IMR-90 (cell line): Measurements from ENCODE around the gene FAIM2. TPM values are rescaled to one million over a fixed set of nuclear protein-coding genes. Genes with fewer than 3 reads are reported as not detected.

ENCODE experiments used
- ATAC-seq: fragments of 200-7000 bp; cut with Tn5 transposase; 2 replicates; pipeline ENCODE4 v1.9.1; 2020; ENCODE audit warnings: low read depth, mild to moderate bottlenecking, moderate library complexity
- BruUV-seq: library from RNA; stranded (reverse); fragments of 400-500 nt; replicated peaks from 2 replicates; lab custom pipeline; 2021; lab: Mats Ljungman, UMichigan
- CTCF ChIA-PET: fragments of 300-600 bp; formaldehyde crosslinking; extraction: SDS; loops from one replicate; lab custom pipeline; 2021; ENCODE audit warnings: antibody characterized with exemption; lab: Yijun Ruan, JAX
- POLR2A ChIA-PET: fragments of 300-600 bp; sonication (Branson Sonifier 250); formaldehyde crosslinking; loops from one replicate; lab custom pipeline; 2022; ENCODE audit warnings: antibody characterized with exemption; ENCODE audit not compliant: unreplicated experiment; lab: Charles Lee
- DNase-seq: peaks from one replicate; pipeline ENCODE4 v3.0.0; 2013
- H2AFZ ChIP-seq: replicated peaks from 2 replicates; pipeline ENCODE3; 2013; ENCODE audit warnings: low read length, mild to moderate bottlenecking; ENCODE audit not compliant: poor library complexity
- H2AK5ac ChIP-seq: 2 replicates; pipeline ENCODE4 v1.6.1; 2013; ENCODE audit warnings: low read depth, low read length, inconsistent platforms
- H2AK9ac ChIP-seq: replicated peaks from 2 replicates; pipeline ENCODE3; 2013; ENCODE audit warnings: mild to moderate bottlenecking, low read depth, low read length, moderate library complexity; ENCODE audit not compliant: poor library complexity
- H2BK120ac ChIP-seq: 2 replicates; pipeline ENCODE4 v1.6.1; 2013; ENCODE audit warnings: low read depth, low read length, inconsistent platforms
- H2BK15ac ChIP-seq: 3 replicates; pipeline ENCODE4 v1.6.1; 2013; ENCODE audit warnings: low read depth, low read length, inconsistent platforms
- H2BK20ac ChIP-seq: 2 replicates; pipeline ENCODE4 v1.6.1; 2013; ENCODE audit warnings: low read depth, mild to moderate bottlenecking, inconsistent platforms, low read length, moderate library complexity
- H2BK5ac ChIP-seq: 2 replicates; pipeline ENCODE4 v1.6.1; 2013; ENCODE audit warnings: mild to moderate bottlenecking, low read depth, low read length, inconsistent platforms; ENCODE audit not compliant: poor library complexity, severe bottlenecking
- H3K14ac ChIP-seq: replicated peaks from 2 replicates; pipeline ENCODE4 v1.6.1; 2013; ENCODE audit warnings: low read depth, low read length, inconsistent platforms
- H3K18ac ChIP-seq: 2 replicates; pipeline ENCODE4 v1.6.1; 2013; ENCODE audit warnings: low read depth, low read length, control low read depth
- H3K23ac ChIP-seq: 2 replicates; pipeline ENCODE4 v1.6.1; 2013; ENCODE audit warnings: low read depth, low read length, inconsistent platforms
- H3K27ac ChIP-seq: 2 replicates; pipeline ENCODE4 v1.5.1; 2013; ENCODE audit warnings: mild to moderate bottlenecking, control low read depth, low read length; ENCODE audit not compliant: insufficient read depth
- H3K27me3 ChIP-seq: 2 replicates; pipeline ENCODE4 v1.6.1; 2013; ENCODE audit warnings: low read length; ENCODE audit not compliant: control insufficient read depth, insufficient read depth
- H3K36me3 ChIP-seq: 2 replicates; pipeline ENCODE4 v1.6.1; 2013; ENCODE audit warnings: low read length, mixed read lengths; ENCODE audit not compliant: control insufficient read depth, insufficient read depth
- H3K4ac ChIP-seq: 2 replicates; pipeline ENCODE4 v1.6.1; 2013; ENCODE audit warnings: low read depth, low read length, inconsistent platforms
- H3K4me1 ChIP-seq: 2 replicates; pipeline ENCODE4 v1.6.1; 2013; ENCODE audit warnings: low read length, mixed read lengths; ENCODE audit not compliant: control insufficient read depth, insufficient read depth
- H3K4me2 ChIP-seq: 2 replicates; pipeline ENCODE4 v1.6.1; 2013; ENCODE audit warnings: low read depth, mild to moderate bottlenecking, control low read depth, low read length, moderate library complexity
- H3K4me3 ChIP-seq: 2 replicates; pipeline ENCODE4 v1.5.1; 2013; ENCODE audit warnings: low read depth, mild to moderate bottlenecking, control low read depth, low read length, moderate library complexity; ENCODE audit not compliant: insufficient read depth
- H3K56ac ChIP-seq: 2 replicates; pipeline ENCODE4 v1.6.1; 2013; ENCODE audit warnings: low read length, inconsistent platforms; ENCODE audit not compliant: insufficient read depth; ENCODE audit errors: extremely low read depth
- H3K79me1 ChIP-seq, 2 experiments: 2 replicates each; pipeline ENCODE4 v1.6.1; 2013; ENCODE audit warnings: low read length in 2 of 2, inconsistent platforms in 1 of 2, low read depth in 1 of 2
- H3K9ac ChIP-seq: 2 replicates; pipeline ENCODE4 v1.6.1; 2013; ENCODE audit warnings: low read depth, low read length, control low read depth
- H3K9me1 ChIP-seq: 2 replicates; pipeline ENCODE4 v1.6.1; 2013; ENCODE audit warnings: low read length, inconsistent platforms; ENCODE audit not compliant: insufficient read depth
- H3K9me3 ChIP-seq: 2 replicates; pipeline ENCODE4 v1.6.1; 2013; ENCODE audit warnings: low read length; ENCODE audit not compliant: control insufficient read depth, insufficient read depth
- H4K20me1 ChIP-seq: 2 replicates; pipeline ENCODE4 v1.6.1; 2013; ENCODE audit warnings: low read length, inconsistent platforms; ENCODE audit not compliant: insufficient read depth
- H4K5ac ChIP-seq: 2 replicates; pipeline ENCODE4 v1.6.1; 2013; ENCODE audit warnings: mild to moderate bottlenecking, low read depth, low read length, control low read depth
- H4K8ac ChIP-seq, 2 experiments: 2 replicates each; pipeline ENCODE4 v1.6.1; 2013; ENCODE audit warnings: low read depth in 2 of 2, low read length in 2 of 2, control low read depth in 1 of 2, inconsistent platforms in 1 of 2
- H4K91ac ChIP-seq: 2 replicates; pipeline ENCODE4 v1.6.1; 2013; ENCODE audit warnings: low read depth, low read length, inconsistent platforms; ENCODE audit not compliant: insufficient read depth
- BHLHE40 ChIP-seq: fragments of 150-350 bp; IDR thresholded peaks from 2 replicates; pipeline ENCODE4 v1.6.1; 2016; ENCODE audit warnings: mild to moderate bottlenecking, low read depth, low read length
- FOS ChIP-seq: fragments of 150-350 bp; IDR thresholded peaks from 2 replicates; pipeline ENCODE4 v1.6.1; 2016; ENCODE audit warnings: low read depth, low read length
- MAZ ChIP-seq: IDR thresholded peaks from 2 replicates; pipeline ENCODE4 v1.6.1; 2012; ENCODE audit warnings: low read depth, mild to moderate bottlenecking, low read length, improper control_type of control experiment, moderate library complexity, borderline replicate concordance
- NFE2L2 ChIP-seq: fragments of 150-350 bp; IDR thresholded peaks from 2 replicates; pipeline ENCODE4 v1.6.1; 2016; ENCODE audit warnings: low read depth, mild to moderate bottlenecking, low read length
- RAD21 ChIP-seq: IDR thresholded peaks from 2 replicates; pipeline ENCODE4 v1.6.1; 2012; ENCODE audit warnings: low read length, improper control_type of control experiment
- RCOR1 ChIP-seq: IDR thresholded peaks from 2 replicates; pipeline ENCODE4 v1.6.1; 2012; ENCODE audit warnings: mild to moderate bottlenecking, low read length, improper control_type of control experiment; ENCODE audit not compliant: insufficient replicate concordance
- RFX5 ChIP-seq: IDR thresholded peaks from 2 replicates; pipeline ENCODE4 v1.8.0; 2012; ENCODE audit warnings: low read depth, mild to moderate bottlenecking, low read length, moderate library complexity
- SMC3 ChIP-seq: fragments of 150-350 bp; IDR thresholded peaks from 2 replicates; pipeline ENCODE4 v1.6.1; 2016; ENCODE audit warnings: low read depth, mild to moderate bottlenecking, antibody characterized with exemption, low read length, moderate library complexity
- WGBS, 2 experiments: methylation state at CpG; one replicate each; pipeline versions ENCODE4 v1.1.5 to v1.1.7; 2013; ENCODE audit warnings: missing lambda C conversion rate in 2 of 2; ENCODE audit not compliant: insufficient read length in 1 of 2; ENCODE audit errors: extremely low coverage in 2 of 2; 5-methylcytosine and 5-hydroxymethylcytosine counted together
- dilution Hi-C: fragments of 300-500 bp; cut with HindIII; formaldehyde crosslinking; loops from one replicate; pipeline ENCODE4 v1.14.3; 2018; ENCODE audit warnings: low sequenced_read_pairs; ENCODE audit not compliant: unreplicated experiment
- in situ Hi-C: fragments of 300-500 bp; cut with MboI; formaldehyde crosslinking; loops from 3 replicates; pipeline ENCODE4 v1.14.3; 2019; ENCODE audit warnings: low sequenced_read_pairs, inconsistent platforms, mixed read lengths
- intact Hi-C: fragments of 100-400 bp; cut with micrococcal nuclease; formaldehyde crosslinking; loops from 2 replicates; pipeline ENCODE4 v1.10.0; 2022
- polyA plus RNA-seq, 3 experiments: library from polyadenylated mRNA; depleted of rRNA; stranded (reverse); fragments of >200 nt; gene quantifications; 2 replicates each; pipeline ENCODE4 v1.2.3, GENCODE V29; 2012; ENCODE audit warnings: low replicate concordance in 1 of 3
- total RNA-seq: library from RNA; depleted of rRNA; stranded (reverse); fragments of >200 nt; gene quantifications from 2 replicates; pipeline ENCODE4 v1.2.3, GENCODE V29; 2012
- TF ChIP-seq, protein P1 (sequence below): conservative IDR thresholded peaks from 2 replicates; pipeline ENCODE4 v1.5.1; 2012; ENCODE audit warnings: mild to moderate bottlenecking, low read depth, low read length, improper control_type of control experiment

The FAIM2 gene
- total and polyA plus RNA-seq, 2 of the 4 experiments (the other 2 are of a cell fraction), result 0.72 to 5.3 TPM

DNA sequence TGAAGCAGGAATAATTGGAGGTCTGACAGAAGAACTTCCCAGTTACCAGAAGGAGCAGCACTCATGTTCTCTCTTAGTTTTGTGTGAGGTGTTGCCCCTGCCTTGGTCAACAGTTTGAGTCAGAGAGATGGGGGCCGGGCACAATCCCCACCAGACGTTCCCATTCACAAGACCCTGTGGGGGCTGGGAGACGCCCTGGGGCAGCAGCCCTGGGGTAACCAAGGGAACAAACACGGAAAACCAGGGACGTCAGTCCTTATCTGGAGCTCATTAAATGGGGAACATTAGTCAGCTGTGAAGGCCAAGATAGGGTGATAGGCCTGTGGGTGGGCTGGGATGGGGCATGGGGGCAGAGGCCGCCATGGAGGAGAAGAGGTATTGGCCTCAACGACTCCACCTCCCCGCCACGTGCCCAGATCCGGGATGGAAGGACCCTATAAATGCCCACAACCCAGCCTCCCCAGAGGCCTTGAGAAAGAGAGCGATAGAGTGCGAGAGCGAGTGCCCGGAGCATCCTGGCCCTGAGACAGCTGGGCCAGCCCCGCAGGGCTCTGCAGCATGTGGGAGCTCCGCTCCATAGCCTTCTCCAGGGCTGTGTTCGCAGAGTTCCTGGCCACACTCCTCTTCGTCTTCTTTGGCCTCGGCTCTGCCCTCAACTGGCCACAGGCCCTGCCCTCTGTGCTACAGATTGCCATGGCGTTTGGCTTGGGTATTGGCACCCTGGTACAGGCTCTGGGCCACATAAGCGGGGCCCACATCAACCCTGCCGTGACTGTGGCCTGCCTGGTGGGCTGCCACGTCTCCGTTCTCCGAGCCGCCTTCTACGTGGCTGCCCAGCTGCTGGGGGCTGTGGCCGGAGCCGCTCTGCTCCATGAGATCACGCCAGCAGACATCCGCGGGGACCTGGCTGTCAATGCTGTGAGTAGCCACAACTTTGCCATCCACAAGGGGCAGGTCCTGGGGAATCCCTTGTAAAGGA lies 46.9 kb upstream of the FAIM2 start, which contains the start of gene AQP2 (continued):
- TF ChIP-seq, protein P1, sequence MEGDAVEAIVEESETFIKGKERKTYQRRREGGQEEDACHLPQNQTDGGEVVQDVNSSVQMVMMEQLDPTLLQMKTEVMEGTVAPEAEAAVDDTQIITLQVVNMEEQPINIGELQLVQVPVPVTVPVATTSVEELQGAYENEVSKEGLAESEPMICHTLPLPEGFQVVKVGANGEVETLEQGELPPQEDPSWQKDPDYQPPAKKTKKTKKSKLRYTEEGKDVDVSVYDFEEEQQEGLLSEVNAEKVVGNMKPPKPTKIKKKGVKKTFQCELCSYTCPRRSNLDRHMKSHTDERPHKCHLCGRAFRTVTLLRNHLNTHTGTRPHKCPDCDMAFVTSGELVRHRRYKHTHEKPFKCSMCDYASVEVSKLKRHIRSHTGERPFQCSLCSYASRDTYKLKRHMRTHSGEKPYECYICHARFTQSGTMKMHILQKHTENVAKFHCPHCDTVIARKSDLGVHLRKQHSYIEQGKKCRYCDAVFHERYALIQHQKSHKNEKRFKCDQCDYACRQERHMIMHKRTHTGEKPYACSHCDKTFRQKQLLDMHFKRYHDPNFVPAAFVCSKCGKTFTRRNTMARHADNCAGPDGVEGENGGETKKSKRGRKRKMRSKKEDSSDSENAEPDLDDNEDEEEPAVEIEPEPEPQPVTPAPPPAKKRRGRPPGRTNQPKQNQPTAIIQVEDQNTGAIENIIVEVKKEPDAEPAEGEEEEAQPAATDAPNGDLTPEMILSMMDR, result no peak

DNA sequence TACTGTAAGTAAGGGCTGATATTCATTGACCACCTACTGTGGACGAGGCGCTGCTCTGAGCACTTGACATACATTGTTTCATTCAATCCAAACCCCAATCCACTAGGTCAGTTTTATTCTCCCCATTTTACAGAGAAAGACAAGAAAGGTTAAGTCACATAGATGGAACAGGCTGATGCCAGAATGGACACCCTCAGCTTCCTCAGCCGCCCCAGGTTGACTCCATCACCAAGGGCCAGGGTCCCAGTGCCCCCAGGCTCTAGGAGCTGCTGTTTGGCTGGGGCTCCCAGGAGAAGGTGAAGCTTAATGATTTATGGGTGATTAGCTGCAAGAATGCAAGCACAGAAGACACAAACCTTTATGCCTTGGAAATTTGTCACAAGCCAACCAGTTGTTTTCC lies 46.2 kb upstream of the FAIM2 start:
- Histone ChIP-seq H2BK5ac (no peak overlapping the region), H3K9me3 (no peaks in the 10 kb centered on the region), H3K9ac (no peak overlapping the region), H3K4me2 (no peak overlapping the region), H3K4me3 (no peak overlapping the region), H3K23ac (no peak overlapping the region), H2AK5ac (no peak overlapping the region), H4K91ac (no peak overlapping the region), H3K79me1 (no peaks in the 10 kb centered on the region), H3K18ac (no peak overlapping the region), H3K4ac (no peak overlapping the region), H3K27ac (no peak overlapping the region), H3K56ac (no peak overlapping the region), H3K36me3 (no peaks in the 10 kb centered on the region), H3K27me3 (peaks cover 47% of the 10 kb centered on the region), H3K14ac (no peak overlapping the region), H4K20me1 (no peaks in the 10 kb centered on the region), H2BK120ac (no peak overlapping the region), H4K8ac (no peak overlapping the region), H2AFZ (no peak overlapping the region), H2BK15ac (no peak overlapping the region), H2BK20ac (no peak overlapping the region), H4K5ac (no peak overlapping the region), H2AK9ac (no peak overlapping the region), H3K4me1 (no peaks in the 10 kb centered on the region; the same call in 1 of the 2 replicates), H3K9me1 (0 out of 2 replicates have a peak, but pooled peaks cover under 1% of the 10 kb centered on the region)
- no peak for ATAC-seq
- ChIA-PET POLR2A (no interaction called here), CTCF (no interaction called here)
- DNase-seq, result no peak
- in situ Hi-C loops (loop anchor here (5.0 kb wide), 1 partner anchor 83 kb away; no protein-coding TSS in a partner anchor), dilution Hi-C loops (no loop called here), intact Hi-C loops (no loop called here)
- BruUV-seq, result no TSS peak
- no CpG with 5 or more reads among the region's 3 CpGs for WGBS, 2 experiments
- TF ChIP-seq FOS, result no peak
- no peak for TF ChIP-seq MAZ
- TF ChIP-seq SMC3, result no peak
- TF ChIP-seq RAD21, result no peak
- no peak for TF ChIP-seq RFX5
- no peak for TF ChIP-seq RCOR1
- no peak for TF ChIP-seq BHLHE40
- TF ChIP-seq NFE2L2, result no peak
- TF ChIP-seq, protein P1, result no peak
